Measurements from ENCODE around the gene ATP10D.
A peak's percentile ranks its signal among the peaks of the same experiment; 100 is the strongest.

ATP10D gene

GRCh38 chr4:47485047-47485692 lies at the start of gene ATP10D:
Gene ATP10D (plus strand): TSS chr4:47485275. CDS start chr4:47512541, 27,266 bp downstream.
- DNase-seq (ENCODE audit: low read depth, low spot score) = peak; percentile 66

DNA sequence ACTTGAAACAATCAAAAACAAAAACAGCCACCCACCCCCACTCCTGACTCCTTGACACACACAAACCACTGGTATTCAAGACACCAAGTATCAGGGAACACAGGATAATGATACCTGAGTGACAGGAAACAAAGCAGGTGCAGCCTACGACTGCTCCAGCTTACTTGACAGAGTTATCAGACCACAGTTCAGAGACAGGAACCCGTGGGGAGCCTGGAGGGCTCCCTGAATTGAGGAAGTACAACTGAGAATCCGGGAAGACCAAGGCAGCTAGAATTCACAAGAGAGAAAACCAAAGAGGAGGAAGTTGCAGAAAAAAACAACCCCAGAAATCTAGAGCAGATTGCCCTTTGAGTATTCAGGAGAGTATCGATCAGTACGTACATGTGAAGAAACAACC lies 42.1 kb upstream of the ATP10D start:
- no peak overlapping the region for H3K4me3 ChIP-seq (ENCODE audit: insufficient read length, low read depth)
- H3K9me3 ChIP-seq (ENCODE audit: insufficient read depth, low read length) = no peaks in the 10 kb centered on the region
- H3K4me1 ChIP-seq (ENCODE audit: insufficient read depth, insufficient read length) = no peaks in the 10 kb centered on the region

More at GRCh38 chr4:47485047-47485692, at the start of gene ATP10D:
- peak within 1 kb of the TSS; percentile 74 for H3K9ac ChIP-seq (ENCODE audit: insufficient read length, low read depth)
- H3K36me3 ChIP-seq (ENCODE audit: insufficient read depth, insufficient read length, low read length) = no peaks in the 10 kb centered on the region
- H3K4me3 ChIP-seq (ENCODE audit: insufficient read length, low read depth) = peak within 1 kb of the TSS; percentile 76
- H3K9me3 ChIP-seq (ENCODE audit: insufficient read depth, low read length) = no peaks in the 10 kb centered on the region
- TF ChIP-seq YY1 (IDR thresholded peaks at IDR 0.05; ENCODE audit: insufficient read depth, insufficient read length) = no peak
- no peak for TF ChIP-seq ZNF274 (IDR thresholded peaks at IDR 0.05; ENCODE audit: low read depth, low read length)
- TF ChIP-seq SUZ12 (IDR thresholded peaks at IDR 0.05; ENCODE audit: extremely low read depth, insufficient read depth, insufficient read length) = no peak
- no peaks in the 10 kb centered on the region for H3K4me1 ChIP-seq (ENCODE audit: insufficient read depth, insufficient read length)
- H3K27me3 ChIP-seq (ENCODE audit: insufficient read depth, insufficient read length) = peaks cover 6% of the 10 kb centered on the region

GRCh38 chr4:47444031-47444430 lies 41.0 kb upstream of the ATP10D start:
- no peaks in the 10 kb centered on the region for H3K4me1 ChIP-seq (ENCODE audit: insufficient read depth, insufficient read length)
- no peak for DNase-seq (ENCODE audit: low read depth, low spot score)
- H3K4me3 ChIP-seq (ENCODE audit: insufficient read length, low read depth) = no peak overlapping the region
- H3K9me3 ChIP-seq (ENCODE audit: insufficient read depth, low read length) = no peaks in the 10 kb centered on the region
- TF ChIP-seq ZNF274 (IDR thresholded peaks at IDR 0.05; ENCODE audit: low read depth, low read length) = no peak
- TF ChIP-seq SUZ12 (IDR thresholded peaks at IDR 0.05; ENCODE audit: extremely low read depth, insufficient read depth, insufficient read length) = no peak
- no peak for TF ChIP-seq YY1 (IDR thresholded peaks at IDR 0.05; ENCODE audit: insufficient read depth, insufficient read length)
- H3K9ac ChIP-seq (ENCODE audit: insufficient read length, low read depth) = no peak overlapping the region
- H3K27me3 ChIP-seq (ENCODE audit: insufficient read depth, insufficient read length) = no peaks in the 10 kb centered on the region
- no peaks in the 10 kb centered on the region for H3K36me3 ChIP-seq (ENCODE audit: insufficient read depth, insufficient read length, low read length)

More for the DNA sequence above, 42.1 kb upstream of the ATP10D start:
- no peak for DNase-seq (ENCODE audit: low read depth, low spot score)
- Histone ChIP-seq H3K9ac (ENCODE audit: insufficient read length, low read depth) (no peak overlapping the region), H3K36me3 (ENCODE audit: insufficient read depth, insufficient read length, low read length) (no peaks in the 10 kb centered on the region), H3K27me3 (ENCODE audit: insufficient read depth, insufficient read length) (no peaks in the 10 kb centered on the region)
- TF ChIP-seq YY1 (IDR thresholded peaks at IDR 0.05; ENCODE audit: insufficient read depth, insufficient read length) (no peak), SUZ12 (IDR thresholded peaks at IDR 0.05; ENCODE audit: extremely low read depth, insufficient read depth, insufficient read length) (no peak), ZNF274 (IDR thresholded peaks at IDR 0.05; ENCODE audit: low read depth, low read length) (no peak)

DNA sequence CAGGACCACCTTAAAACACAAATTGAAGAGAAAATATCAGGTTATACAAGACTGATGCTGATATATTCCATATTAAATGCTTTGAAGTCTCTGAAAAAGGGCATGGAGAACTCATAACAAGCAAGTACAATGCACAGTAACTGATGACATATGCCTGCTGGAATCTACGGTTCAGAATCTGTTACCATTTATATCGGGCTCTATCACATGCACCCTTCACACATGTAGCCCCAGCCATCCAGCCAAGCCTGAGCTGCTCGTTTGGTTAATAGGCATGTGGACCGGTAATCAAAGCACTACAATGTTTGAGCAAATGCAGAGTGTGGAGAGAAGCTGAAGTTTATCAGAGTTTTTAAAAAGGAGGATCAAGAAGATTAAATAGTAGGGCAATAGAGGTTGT lies 33.4 kb upstream of the ATP10D start:
- Histone ChIP-seq H3K9ac (ENCODE audit: insufficient read length, low read depth) (no peak overlapping the region), H3K36me3 (ENCODE audit: insufficient read depth, insufficient read length, low read length) (peaks cover 23% of the 10 kb centered on the region), H3K4me3 (ENCODE audit: insufficient read length, low read depth) (no peak overlapping the region), H3K27me3 (ENCODE audit: insufficient read depth, insufficient read length) (no peaks in the 10 kb centered on the region), H3K4me1 (ENCODE audit: insufficient read depth, insufficient read length) (no peaks in the 10 kb centered on the region), H3K9me3 (ENCODE audit: insufficient read depth, low read length) (no peaks in the 10 kb centered on the region)
- DNase-seq (ENCODE audit: low read depth, low spot score) = no peak
- TF ChIP-seq YY1 (IDR thresholded peaks at IDR 0.05; ENCODE audit: insufficient read depth, insufficient read length) = no peak
- no peak for TF ChIP-seq ZNF274 (IDR thresholded peaks at IDR 0.05; ENCODE audit: low read depth, low read length)
- TF ChIP-seq SUZ12 (IDR thresholded peaks at IDR 0.05; ENCODE audit: extremely low read depth, insufficient read depth, insufficient read length) = no peak

DNA sequence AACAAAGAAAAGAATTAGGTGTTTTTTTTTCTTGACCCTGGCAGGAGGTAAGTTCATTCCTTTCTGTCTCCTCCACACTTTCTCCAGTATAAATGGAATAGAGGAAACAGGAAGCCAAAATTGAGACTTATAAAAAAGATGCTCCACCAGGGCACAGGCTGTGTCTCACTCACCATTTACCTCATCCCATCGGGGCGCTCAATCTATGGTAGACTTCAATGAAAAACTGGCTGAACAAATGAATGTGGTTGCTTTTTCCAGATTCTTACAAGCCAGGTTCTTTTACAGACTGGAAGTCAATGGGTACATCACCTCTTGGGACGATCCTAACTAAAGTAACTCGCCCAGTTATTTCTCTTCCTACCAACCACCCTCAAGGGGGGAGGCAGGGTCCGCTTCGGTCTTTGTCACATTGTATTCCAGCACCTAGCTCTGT lies 22.3 kb upstream of the ATP10D start:
- Histone ChIP-seq H3K4me3 (ENCODE audit: insufficient read length, low read depth) (peak overlapping the region; percentile 67), H3K4me1 (ENCODE audit: insufficient read depth, insufficient read length) (peaks cover 2% of the 10 kb centered on the region), H3K9me3 (ENCODE audit: insufficient read depth, low read length) (no peaks in the 10 kb centered on the region), H3K27me3 (ENCODE audit: insufficient read depth, insufficient read length) (no peaks in the 10 kb centered on the region), H3K36me3 (ENCODE audit: insufficient read depth, insufficient read length, low read length) (peaks cover 13% of the 10 kb centered on the region), H3K9ac (ENCODE audit: insufficient read length, low read depth) (peak overlapping the region; percentile 76)
- no peak for DNase-seq (ENCODE audit: low read depth, low spot score)
- TF ChIP-seq SUZ12 (IDR thresholded peaks at IDR 0.05; ENCODE audit: extremely low read depth, insufficient read depth, insufficient read length) (no peak), YY1 (IDR thresholded peaks at IDR 0.05; ENCODE audit: insufficient read depth, insufficient read length) (no peak), ZNF274 (IDR thresholded peaks at IDR 0.05; ENCODE audit: low read depth, low read length) (no peak)

DNA sequence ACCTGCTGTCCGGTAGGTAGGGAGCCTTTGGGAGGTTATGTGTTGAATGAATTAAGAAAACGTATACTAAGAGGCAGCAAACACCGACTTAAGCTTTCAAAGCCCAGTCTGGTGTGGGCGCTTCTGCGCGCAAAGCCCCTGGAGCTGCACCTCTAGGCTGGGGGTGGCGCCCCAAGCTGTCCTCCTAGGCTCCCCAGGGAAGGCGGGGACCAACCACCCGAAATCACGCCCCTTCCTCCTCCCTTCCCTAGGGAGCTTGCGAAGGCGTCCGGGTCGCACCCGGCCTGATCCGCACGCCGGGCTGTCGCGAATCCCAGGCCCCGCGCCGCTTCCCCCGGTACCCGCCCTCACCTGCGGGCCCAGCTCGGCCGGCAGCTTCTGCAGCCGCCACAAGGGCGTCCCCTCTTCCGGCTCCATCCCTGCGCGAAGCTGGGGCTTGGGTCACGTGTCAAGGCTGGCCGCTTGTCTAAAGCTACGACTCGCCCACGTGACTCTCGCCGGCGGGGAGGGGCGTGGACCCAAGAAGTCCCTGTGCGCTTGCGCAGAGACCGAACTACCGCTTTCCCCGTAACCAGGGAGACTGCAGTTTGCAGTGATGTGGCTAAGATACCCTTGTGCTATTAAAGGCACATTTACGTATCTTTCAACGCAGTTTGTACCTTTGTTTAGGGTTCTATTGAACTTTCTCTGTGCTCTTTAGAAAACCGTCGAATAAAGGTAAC lies 21.7 kb upstream of the ATP10D start, which contains the start of gene COMMD8:
Gene COMMD8, minus strand, starts transcription at position 468 of the 722 bp plus-strand sequence. Its CDS starts 51 bp downstream, at position 417.
- H3K9me3 ChIP-seq (ENCODE audit: insufficient read depth, low read length) = no peaks in the 10 kb centered on the region
- peak within 1 kb of the TSS; percentile 76 for H3K9ac ChIP-seq (ENCODE audit: insufficient read length, low read depth)
- peak within 1 kb of the TSS; percentile 67 for H3K4me3 ChIP-seq (ENCODE audit: insufficient read length, low read depth)
- no peak for TF ChIP-seq ZNF274 (IDR thresholded peaks at IDR 0.05; ENCODE audit: low read depth, low read length)
- TF ChIP-seq SUZ12 (IDR thresholded peaks at IDR 0.05; ENCODE audit: extremely low read depth, insufficient read depth, insufficient read length) = no peak
- no peak for TF ChIP-seq YY1 (IDR thresholded peaks at IDR 0.05; ENCODE audit: insufficient read depth, insufficient read length)
- DNase-seq (ENCODE audit: low read depth, low spot score) = peak; percentile 93
- peaks cover 12% of the 10 kb centered on the region for H3K36me3 ChIP-seq (ENCODE audit: insufficient read depth, insufficient read length, low read length)
- H3K4me1 ChIP-seq (ENCODE audit: insufficient read depth, insufficient read length) = peaks cover 2% of the 10 kb centered on the region
- no peaks in the 10 kb centered on the region for H3K27me3 ChIP-seq (ENCODE audit: insufficient read depth, insufficient read length)

GRCh38 chr4:47465004-47465403 lies 20.1 kb upstream of the ATP10D start:
- Histone ChIP-seq H3K36me3 (ENCODE audit: insufficient read depth, insufficient read length, low read length) (no peaks in the 10 kb centered on the region), H3K4me3 (ENCODE audit: insufficient read length, low read depth) (no peak overlapping the region), H3K27me3 (ENCODE audit: insufficient read depth, insufficient read length) (no peaks in the 10 kb centered on the region), H3K9ac (ENCODE audit: insufficient read length, low read depth) (no peak overlapping the region), H3K9me3 (ENCODE audit: insufficient read depth, low read length) (no peaks in the 10 kb centered on the region), H3K4me1 (ENCODE audit: insufficient read depth, insufficient read length) (peaks cover 2% of the 10 kb centered on the region)
- TF ChIP-seq ZNF274 (IDR thresholded peaks at IDR 0.05; ENCODE audit: low read depth, low read length) (no peak), YY1 (IDR thresholded peaks at IDR 0.05; ENCODE audit: insufficient read depth, insufficient read length) (no peak), SUZ12 (IDR thresholded peaks at IDR 0.05; ENCODE audit: extremely low read depth, insufficient read depth, insufficient read length) (no peak)
- no peak for DNase-seq (ENCODE audit: low read depth, low spot score)
